ENCODE data around the gene PRKCA. TPM values are rescaled to one million over a fixed set of nuclear protein-coding genes. Genes with fewer than 3 reads are reported as not detected.

Gene PRKCA
- total and polyA plus RNA-seq, 9 of the 15 experiments (the other 6 are each of a cell fraction or from before 2014, with no cell fraction given), result 3.2 to 33.0 (median 17.8) TPM

DNA sequence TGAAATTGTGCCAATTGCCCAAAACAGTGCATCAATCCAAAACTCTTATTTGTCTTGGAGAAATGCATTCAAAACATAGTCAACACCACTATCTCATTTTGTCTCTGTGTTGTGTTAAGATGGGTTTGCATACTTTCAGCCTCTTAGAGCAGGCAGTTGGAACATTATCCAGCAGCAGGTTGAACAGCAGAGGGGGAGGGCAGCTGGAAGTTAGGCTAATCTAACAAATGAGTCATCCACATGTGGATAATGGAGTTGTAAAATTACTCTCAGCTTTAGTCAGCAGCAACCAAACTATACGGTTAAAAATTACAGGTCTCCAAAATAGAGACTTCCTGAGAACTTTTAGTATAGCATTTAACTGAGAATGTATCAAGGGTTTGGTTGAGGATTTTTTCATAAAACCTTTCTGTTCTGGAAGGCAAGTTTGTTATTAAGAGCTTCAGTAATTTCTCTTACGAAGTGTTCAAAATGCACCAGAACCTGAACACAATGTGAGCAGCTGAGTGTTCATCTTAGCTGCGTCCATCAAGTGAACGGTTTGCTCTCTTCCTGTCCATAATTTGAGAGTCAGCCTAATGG is 46.3 kb downstream of the PRKCA start (continued):
- TF ChIP-seq CBFA2T3 (IDR thresholded peaks at IDR 0.05), result peak; percentile 87
- TF ChIP-seq EHMT2 (IDR thresholded peaks at IDR 0.05), result no peak; the same call in 1 of the 2 replicates
- TF ChIP-seq ZFP1 (CRISPR knock-in tag; IDR thresholded peaks at IDR 0.05), result no peak
- TF ChIP-seq SMAD3 (CRISPR knock-in tag; conservative IDR thresholded peaks at IDR 0.05), result no peak
- TF ChIP-seq, protein P1, sequence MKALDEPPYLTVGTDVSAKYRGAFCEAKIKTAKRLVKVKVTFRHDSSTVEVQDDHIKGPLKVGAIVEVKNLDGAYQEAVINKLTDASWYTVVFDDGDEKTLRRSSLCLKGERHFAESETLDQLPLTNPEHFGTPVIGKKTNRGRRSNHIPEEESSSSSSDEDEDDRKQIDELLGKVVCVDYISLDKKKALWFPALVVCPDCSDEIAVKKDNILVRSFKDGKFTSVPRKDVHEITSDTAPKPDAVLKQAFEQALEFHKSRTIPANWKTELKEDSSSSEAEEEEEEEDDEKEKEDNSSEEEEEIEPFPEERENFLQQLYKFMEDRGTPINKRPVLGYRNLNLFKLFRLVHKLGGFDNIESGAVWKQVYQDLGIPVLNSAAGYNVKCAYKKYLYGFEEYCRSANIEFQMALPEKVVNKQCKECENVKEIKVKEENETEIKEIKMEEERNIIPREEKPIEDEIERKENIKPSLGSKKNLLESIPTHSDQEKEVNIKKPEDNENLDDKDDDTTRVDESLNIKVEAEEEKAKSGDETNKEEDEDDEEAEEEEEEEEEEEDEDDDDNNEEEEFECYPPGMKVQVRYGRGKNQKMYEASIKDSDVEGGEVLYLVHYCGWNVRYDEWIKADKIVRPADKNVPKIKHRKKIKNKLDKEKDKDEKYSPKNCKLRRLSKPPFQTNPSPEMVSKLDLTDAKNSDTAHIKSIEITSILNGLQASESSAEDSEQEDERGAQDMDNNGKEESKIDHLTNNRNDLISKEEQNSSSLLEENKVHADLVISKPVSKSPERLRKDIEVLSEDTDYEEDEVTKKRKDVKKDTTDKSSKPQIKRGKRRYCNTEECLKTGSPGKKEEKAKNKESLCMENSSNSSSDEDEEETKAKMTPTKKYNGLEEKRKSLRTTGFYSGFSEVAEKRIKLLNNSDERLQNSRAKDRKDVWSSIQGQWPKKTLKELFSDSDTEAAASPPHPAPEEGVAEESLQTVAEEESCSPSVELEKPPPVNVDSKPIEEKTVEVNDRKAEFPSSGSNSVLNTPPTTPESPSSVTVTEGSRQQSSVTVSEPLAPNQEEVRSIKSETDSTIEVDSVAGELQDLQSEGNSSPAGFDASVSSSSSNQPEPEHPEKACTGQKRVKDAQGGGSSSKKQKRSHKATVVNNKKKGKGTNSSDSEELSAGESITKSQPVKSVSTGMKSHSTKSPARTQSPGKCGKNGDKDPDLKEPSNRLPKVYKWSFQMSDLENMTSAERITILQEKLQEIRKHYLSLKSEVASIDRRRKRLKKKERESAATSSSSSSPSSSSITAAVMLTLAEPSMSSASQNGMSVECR (CRISPR knock-in tag; IDR thresholded peaks at IDR 0.05), result no peak
- TF ChIP-seq NRF1 (conservative IDR thresholded peaks at IDR 0.05 in 1 of 2, IDR thresholded peaks at IDR 0.05 in 1 of 2), result no peak
- no peak for TF ChIP-seq KLF6 (CRISPR knock-in tag; IDR thresholded peaks at IDR 0.05; ENCODE audit: borderline replicate concordance)
- no peak for TF ChIP-seq ZNF143 (CRISPR knock-in tag; IDR thresholded peaks at IDR 0.05)
- TF ChIP-seq, protein P2, sequence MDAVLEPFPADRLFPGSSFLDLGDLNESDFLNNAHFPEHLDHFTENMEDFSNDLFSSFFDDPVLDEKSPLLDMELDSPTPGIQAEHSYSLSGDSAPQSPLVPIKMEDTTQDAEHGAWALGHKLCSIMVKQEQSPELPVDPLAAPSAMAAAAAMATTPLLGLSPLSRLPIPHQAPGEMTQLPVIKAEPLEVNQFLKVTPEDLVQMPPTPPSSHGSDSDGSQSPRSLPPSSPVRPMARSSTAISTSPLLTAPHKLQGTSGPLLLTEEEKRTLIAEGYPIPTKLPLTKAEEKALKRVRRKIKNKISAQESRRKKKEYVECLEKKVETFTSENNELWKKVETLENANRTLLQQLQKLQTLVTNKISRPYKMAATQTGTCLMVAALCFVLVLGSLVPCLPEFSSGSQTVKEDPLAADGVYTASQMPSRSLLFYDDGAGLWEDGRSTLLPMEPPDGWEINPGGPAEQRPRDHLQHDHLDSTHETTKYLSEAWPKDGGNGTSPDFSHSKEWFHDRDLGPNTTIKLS (IDR thresholded peaks at IDR 0.05; ENCODE audit: borderline replicate concordance, low read depth), result no peak; the same call in 1 of the 2 replicates
- TF ChIP-seq, protein P3, sequence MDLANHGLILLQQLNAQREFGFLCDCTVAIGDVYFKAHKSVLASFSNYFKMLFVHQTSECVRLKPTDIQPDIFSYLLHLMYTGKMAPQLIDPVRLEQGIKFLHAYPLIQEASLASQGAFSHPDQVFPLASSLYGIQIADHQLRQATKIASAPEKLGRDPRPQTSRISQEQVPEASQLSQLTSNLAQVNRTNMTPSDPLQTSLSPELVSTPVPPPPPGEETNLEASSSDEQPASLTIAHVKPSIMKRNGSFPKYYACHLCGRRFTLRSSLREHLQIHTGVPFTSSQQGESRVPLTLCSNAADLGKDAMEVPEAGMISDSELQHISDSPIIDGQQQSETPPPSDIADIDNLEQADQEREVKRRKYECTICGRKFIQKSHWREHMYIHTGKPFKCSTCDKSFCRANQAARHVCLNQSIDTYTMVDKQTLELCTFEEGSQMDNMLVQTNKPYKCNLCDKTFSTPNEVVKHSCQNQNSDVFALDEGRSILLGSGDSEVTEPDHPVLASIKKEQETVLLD (IDR thresholded peaks at IDR 0.05), result 0 out of 2 replicates have a peak, but pooled peaks have one; percentile 56
- peak; percentile 89 for TF ChIP-seq RNF2 (IDR thresholded peaks at IDR 0.05)
- TF ChIP-seq ARID1B (IDR thresholded peaks at IDR 0.05), result peak; percentile 93
- TF ChIP-seq, protein P4, sequence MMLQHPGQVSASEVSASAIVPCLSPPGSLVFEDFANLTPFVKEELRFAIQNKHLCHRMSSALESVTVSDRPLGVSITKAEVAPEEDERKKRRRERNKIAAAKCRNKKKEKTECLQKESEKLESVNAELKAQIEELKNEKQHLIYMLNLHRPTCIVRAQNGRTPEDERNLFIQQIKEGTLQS (IDR thresholded peaks at IDR 0.05), result peak; percentile 97
- TF ChIP-seq, protein P4 (CRISPR knock-in tag; conservative IDR thresholded peaks at IDR 0.05), result peak; percentile 84
- TF ChIP-seq NFRKB (IDR thresholded peaks at IDR 0.05; ENCODE audit: low read depth), result 0 out of 2 replicates have a peak, but pooled peaks have one; percentile 58
- TF ChIP-seq CBX5 (IDR thresholded peaks at IDR 0.05; ENCODE audit: borderline replicate concordance, low read depth), result no peak
- TF ChIP-seq, protein P5, sequence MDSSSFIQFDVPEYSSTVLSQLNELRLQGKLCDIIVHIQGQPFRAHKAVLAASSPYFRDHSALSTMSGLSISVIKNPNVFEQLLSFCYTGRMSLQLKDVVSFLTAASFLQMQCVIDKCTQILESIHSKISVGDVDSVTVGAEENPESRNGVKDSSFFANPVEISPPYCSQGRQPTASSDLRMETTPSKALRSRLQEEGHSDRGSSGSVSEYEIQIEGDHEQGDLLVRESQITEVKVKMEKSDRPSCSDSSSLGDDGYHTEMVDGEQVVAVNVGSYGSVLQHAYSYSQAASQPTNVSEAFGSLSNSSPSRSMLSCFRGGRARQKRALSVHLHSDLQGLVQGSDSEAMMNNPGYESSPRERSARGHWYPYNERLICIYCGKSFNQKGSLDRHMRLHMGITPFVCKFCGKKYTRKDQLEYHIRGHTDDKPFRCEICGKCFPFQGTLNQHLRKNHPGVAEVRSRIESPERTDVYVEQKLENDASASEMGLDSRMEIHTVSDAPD (CRISPR knock-in tag; IDR thresholded peaks at IDR 0.05), result 0 out of 2 replicates have a peak, but pooled peaks have one; percentile 55

All from K562 (cell line).